DMS 273 (cell line): ENCODE data around the gene LACTB.

Source experiments
- DNase-seq: peaks from one replicate; lab custom pipeline; 2025; ENCODE audit not compliant: unreplicated experiment; lab: John Stamatoyannopoulos, UW

LACTB gene

GRCh38 chr15:63121382-63122001 is at the start of gene LACTB:
Gene LACTB, plus strand, starts transcription at chr15:63121861. Its CDS starts 11 bp downstream, at chr15:63121872.
- DNase-seq: peak; percentile 91

DNA sequence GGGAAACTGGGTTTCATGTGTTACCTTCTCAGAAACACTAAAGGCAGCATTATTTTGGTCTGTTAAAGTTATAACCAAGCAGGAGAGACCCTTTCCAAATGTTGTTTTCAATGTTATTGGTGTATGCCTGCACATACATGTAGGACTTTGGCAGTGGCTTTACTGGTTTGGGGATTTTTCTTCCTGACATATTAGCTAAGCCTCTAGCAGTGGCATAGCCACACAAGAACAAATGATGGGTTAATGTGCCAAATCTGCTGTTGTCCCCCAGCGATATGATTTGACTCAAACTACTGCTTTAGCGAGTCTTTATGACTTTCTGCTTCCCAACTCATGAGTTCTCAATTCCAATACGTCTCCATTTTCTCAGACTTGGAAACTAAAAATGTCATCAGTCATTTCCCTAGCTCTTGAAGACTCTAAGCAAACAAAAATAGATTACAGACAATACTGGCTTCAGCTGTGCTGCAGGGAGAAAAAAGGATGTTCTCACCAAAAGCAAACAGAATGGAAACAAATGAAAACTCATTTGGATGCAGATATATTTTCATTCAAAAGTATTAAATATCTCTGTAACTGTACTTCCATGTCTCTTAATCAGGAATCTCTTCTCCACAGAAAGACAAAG is 49.5 kb upstream of the LACTB start:
- no peak for DNase-seq

DNA sequence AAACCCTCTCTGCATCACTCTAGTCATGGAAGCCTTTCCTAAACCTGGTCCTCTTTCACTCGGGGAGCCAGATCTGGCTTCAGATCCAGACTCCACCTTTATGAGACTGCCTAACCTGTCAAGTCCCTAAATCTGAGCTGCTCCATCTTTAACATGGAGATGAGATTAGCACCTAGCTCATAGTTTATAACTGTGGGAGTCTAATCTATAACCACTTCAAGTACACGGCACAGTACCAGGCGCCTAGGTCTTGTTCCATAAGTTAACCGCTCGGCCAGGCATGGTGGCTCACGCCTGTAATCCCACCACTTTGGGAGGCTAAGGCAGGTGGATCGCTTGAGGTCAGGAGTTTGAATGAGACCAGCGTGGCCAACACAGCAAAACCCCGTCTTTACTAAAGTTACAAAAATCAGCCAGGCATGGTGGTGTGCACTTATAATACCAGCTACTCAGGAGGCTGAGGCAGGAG is 48.8 kb upstream of the LACTB start:
- DNase-seq: no peak

- no peak for DNase-seq
Measured at GRCh38 chr15:63073497-63074172, 48.0 kb upstream of the LACTB start.

DNA sequence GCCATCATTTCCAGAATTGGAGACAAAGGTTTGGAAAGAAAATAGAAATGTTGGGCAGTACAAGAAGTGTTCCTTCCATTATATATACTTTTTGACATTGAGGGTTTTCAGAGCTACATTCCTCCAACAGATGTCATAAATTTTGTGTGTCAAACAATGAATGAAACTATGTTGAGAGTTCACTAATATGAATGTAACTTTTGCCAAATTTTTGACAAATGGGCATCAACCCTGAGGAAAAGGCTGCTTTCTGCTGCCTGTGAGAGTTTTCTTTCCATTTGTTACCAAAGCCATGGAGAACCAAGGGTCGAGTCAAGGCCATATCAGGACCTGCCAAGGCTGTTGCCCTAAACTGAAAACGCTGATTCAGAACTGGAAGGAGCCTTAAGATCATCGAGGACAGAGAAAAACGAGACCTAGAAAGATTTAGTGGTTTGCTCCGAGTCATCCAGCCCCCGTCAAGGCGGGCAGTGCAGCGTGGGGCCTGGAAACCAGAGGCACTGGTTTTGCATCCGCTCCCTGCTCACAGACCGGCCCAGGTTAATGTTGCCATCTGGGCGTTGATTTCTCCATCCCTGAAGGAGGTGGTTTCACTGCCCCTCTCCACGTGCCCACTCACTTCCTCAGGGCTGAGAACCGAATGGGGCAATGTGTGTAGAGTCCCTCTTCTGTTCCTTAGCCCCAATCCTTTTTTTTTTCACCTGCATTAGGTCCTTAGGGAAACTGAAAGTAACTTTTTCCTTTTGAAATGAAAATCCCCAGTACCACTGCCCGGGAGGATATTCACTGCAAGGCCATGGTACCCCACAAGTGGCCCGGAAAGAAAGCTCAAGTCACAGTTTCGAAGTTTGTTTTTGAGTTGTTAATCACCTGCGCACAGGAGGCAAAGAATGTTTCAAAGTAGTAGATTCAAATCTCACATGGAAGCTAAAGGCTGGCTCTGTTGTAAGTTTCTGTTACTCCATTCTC is 46.4 kb upstream of the LACTB start:
- no peak for DNase-seq

DNA sequence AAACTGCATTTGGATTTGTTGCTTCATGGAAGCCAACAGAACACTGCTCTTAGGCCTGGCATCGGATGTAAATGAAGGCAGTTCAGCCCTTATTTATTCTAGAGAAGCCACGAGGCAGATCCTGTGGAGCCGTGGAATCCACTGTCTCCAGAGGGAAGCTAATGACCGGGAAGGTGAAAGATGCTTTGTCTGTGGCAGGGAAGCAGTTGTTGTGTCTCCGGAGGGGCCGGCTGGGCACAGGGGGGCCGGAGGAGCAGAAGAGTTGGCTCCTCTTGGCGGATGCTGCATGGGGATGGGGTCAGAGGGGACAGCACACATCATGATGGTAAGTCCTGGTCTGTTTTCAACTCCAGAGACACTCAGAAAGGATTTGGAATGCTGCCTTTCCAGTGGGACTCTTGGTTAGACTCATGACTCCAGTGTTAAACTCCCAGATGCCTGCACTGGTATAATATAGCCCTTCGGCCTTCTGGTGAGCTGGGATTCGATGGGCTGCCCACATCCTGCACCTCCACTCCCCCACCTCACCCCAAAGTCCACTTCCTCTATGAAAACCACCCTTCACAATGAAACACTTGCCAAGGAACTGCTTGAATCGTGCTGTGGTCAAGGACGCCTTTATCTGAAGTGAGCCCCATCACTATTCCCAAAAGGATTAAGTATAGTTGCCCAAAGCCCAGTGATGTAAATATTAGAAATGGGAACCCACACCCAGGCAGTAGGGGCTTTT is 45.5 kb upstream of the LACTB start:
- no peak for DNase-seq

- no peak for DNase-seq
Measured at GRCh38 chr15:63076714-63077046, 45.0 kb upstream of the LACTB start.

- peak; percentile 14 for DNase-seq
Measured at GRCh38 chr15:63077952-63078351, 43.7 kb upstream of the LACTB start.

- DNase-seq: no peak
Measured at GRCh38 chr15:63079947-63080626, 41.6 kb upstream of the LACTB start.

- peak; percentile 39 for DNase-seq
Measured at GRCh38 chr15:63080634-63081250, 40.9 kb upstream of the LACTB start.

- no peak for DNase-seq
Measured at GRCh38 chr15:63082366-63082765, 39.3 kb upstream of the LACTB start.

- DNase-seq: no peak
Measured at GRCh38 chr15:63083044-63083443, 38.6 kb upstream of the LACTB start.

DNA sequence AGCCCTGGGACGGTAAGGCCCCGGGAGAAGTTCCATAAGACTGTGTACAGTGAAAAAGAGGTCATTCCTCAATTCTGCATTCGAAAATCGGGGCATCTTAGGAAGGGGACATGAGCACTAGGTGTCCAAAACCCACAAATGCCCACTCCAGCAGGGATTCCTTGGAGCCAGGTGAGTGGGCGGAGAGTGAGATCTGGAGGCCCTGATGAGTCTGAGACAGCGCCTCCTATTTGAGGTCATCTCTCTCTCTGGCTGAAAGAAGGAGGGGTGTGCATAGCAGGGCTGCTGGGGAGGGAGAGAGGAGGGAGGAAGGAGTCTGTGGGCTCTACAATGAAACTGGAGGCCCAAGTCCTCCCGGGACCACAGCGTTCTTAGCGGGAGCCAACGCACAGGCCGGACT is 38.1 kb upstream of the LACTB start:
- no peak for DNase-seq

- no peak for DNase-seq
Measured at GRCh38 chr15:63084806-63085205, 36.9 kb upstream of the LACTB start.

GRCh38 chr15:63085289-63085688 is 36.4 kb upstream of the LACTB start:
- no peak for DNase-seq

DNA sequence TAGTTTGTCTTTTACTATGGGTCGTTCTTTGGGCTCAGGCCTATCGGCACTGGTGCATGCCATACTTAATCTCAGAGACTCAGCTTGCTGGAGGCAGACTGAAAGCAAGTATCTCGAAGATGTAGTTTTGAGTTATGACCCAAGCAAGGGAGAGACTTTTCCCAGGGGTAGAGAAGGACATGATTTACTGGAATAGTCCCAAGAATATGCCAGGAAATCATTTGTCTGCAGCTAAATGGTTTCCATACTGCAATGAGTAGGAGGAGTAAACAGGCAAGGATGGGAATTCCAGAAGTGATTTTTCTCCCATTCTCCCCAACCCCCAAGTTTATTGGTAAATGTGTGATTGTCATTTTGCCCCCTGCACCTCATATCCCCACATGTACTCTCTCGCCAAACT is 35.4 kb upstream of the LACTB start:
- no peak for DNase-seq

DNA sequence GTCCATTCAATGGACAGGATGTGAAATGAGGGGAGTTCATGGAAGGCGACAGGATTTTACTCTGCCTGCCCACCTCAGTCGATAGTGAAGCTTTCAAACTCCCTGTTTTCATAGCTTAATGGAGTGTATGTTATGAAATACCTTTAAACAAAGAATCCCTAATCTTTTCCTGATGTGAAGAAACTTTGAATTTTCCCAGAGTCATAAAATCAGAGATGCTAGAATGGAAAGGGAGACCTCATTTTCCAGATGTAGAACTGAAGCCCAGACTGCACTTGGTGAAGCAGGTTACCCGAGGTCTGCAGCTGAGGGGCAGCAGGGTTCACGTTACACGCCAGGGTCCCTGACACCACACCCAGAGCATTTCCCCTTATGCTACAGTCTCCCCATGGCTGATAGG is 34.7 kb upstream of the LACTB start:
- no peak for DNase-seq

- peak; percentile 24 for DNase-seq
Measured at GRCh38 chr15:63088533-63089245, 33.0 kb upstream of the LACTB start.
